ENCODE measurements around the gene MEIS3. TPM values are rescaled to one million over a fixed set of nuclear protein-coding genes. Genes with fewer than 3 reads are reported as not detected.

MEIS3 gene
- total and polyA plus RNA-seq, 9 of the 15 experiments (the other 6 are each of a cell fraction or from before 2014, with no cell fraction given): 0.06 to 0.80 (median 0.25) TPM; not detected in 1

GRCh38 chr19:47427241-47428176 lies 8.2 kb upstream of the MEIS3 start (continued):
- TF ChIP-seq, protein P1, sequence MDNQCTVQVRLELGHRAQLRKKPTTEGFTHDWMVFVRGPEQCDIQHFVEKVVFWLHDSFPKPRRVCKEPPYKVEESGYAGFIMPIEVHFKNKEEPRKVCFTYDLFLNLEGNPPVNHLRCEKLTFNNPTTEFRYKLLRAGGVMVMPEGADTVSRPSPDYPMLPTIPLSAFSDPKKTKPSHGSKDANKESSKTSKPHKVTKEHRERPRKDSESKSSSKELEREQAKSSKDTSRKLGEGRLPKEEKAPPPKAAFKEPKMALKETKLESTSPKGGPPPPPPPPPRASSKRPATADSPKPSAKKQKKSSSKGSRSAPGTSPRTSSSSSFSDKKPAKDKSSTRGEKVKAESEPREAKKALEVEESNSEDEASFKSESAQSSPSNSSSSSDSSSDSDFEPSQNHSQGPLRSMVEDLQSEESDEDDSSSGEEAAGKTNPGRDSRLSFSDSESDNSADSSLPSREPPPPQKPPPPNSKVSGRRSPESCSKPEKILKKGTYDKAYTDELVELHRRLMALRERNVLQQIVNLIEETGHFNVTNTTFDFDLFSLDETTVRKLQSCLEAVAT (IDR thresholded peaks at IDR 0.05): peak; percentile 42 to 56; a peak in 1 of 4 replicates
- no peak for TF ChIP-seq RCOR1 (IDR thresholded peaks at IDR 0.05; ENCODE audit: borderline replicate concordance in 1 of 2, low read depth in 2 of 2, low read length in 2 of 2)
- TF ChIP-seq ZBTB7A (IDR thresholded peaks at IDR 0.05; ENCODE audit: borderline replicate concordance, control insufficient read depth, low read depth, low read length): peak; percentile 47; the same call in 1 of the 2 replicates
- TF ChIP-seq, protein P2, sequence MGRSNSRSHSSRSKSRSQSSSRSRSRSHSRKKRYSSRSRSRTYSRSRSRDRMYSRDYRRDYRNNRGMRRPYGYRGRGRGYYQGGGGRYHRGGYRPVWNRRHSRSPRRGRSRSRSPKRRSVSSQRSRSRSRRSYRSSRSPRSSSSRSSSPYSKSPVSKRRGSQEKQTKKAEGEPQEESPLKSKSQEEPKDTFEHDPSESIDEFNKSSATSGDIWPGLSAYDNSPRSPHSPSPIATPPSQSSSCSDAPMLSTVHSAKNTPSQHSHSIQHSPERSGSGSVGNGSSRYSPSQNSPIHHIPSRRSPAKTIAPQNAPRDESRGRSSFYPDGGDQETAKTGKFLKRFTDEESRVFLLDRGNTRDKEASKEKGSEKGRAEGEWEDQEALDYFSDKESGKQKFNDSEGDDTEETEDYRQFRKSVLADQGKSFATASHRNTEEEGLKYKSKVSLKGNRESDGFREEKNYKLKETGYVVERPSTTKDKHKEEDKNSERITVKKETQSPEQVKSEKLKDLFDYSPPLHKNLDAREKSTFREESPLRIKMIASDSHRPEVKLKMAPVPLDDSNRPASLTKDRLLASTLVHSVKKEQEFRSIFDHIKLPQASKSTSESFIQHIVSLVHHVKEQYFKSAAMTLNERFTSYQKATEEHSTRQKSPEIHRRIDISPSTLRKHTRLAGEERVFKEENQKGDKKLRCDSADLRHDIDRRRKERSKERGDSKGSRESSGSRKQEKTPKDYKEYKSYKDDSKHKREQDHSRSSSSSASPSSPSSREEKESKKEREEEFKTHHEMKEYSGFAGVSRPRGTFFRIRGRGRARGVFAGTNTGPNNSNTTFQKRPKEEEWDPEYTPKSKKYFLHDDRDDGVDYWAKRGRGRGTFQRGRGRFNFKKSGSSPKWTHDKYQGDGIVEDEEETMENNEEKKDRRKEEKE (IDR thresholded peaks at IDR 0.05; ENCODE audit: borderline replicate concordance in 1 of 2, control insufficient read depth in 1 of 2, low read depth in 2 of 2, low read length in 1 of 2): 0 out of 4 replicates have a peak, but pooled peaks of 1 of the 2 experiments have one; percentile 24
- TF ChIP-seq, protein P3, sequence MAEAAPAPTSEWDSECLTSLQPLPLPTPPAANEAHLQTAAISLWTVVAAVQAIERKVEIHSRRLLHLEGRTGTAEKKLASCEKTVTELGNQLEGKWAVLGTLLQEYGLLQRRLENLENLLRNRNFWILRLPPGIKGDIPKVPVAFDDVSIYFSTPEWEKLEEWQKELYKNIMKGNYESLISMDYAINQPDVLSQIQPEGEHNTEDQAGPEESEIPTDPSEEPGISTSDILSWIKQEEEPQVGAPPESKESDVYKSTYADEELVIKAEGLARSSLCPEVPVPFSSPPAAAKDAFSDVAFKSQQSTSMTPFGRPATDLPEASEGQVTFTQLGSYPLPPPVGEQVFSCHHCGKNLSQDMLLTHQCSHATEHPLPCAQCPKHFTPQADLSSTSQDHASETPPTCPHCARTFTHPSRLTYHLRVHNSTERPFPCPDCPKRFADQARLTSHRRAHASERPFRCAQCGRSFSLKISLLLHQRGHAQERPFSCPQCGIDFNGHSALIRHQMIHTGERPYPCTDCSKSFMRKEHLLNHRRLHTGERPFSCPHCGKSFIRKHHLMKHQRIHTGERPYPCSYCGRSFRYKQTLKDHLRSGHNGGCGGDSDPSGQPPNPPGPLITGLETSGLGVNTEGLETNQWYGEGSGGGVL (CRISPR knock-in tag; IDR thresholded peaks at IDR 0.05): no peak
- no peak for TF ChIP-seq FOXJ3 (CRISPR knock-in tag; IDR thresholded peaks at IDR 0.05)
- no peak for TF ChIP-seq ZC3H8 (IDR thresholded peaks at IDR 0.05)
- TF ChIP-seq ZNF561 (CRISPR knock-in tag; conservative IDR thresholded peaks at IDR 0.05): no peak
- TF ChIP-seq HDGF (IDR thresholded peaks at IDR 0.05): peak; percentile 81; the same call in 1 of the 2 replicates
- TF ChIP-seq ETV5 (CRISPR knock-in tag; IDR thresholded peaks at IDR 0.05; ENCODE audit: low read depth): no peak
- TF ChIP-seq, protein P4, sequence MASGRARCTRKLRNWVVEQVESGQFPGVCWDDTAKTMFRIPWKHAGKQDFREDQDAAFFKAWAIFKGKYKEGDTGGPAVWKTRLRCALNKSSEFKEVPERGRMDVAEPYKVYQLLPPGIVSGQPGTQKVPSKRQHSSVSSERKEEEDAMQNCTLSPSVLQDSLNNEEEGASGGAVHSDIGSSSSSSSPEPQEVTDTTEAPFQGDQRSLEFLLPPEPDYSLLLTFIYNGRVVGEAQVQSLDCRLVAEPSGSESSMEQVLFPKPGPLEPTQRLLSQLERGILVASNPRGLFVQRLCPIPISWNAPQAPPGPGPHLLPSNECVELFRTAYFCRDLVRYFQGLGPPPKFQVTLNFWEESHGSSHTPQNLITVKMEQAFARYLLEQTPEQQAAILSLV (tag; IDR thresholded peaks at IDR 0.05): no peak
- peak; percentile 84 for TF ChIP-seq THRB (CRISPR knock-in tag; conservative IDR thresholded peaks at IDR 0.05)
- TF ChIP-seq ZNF778 (CRISPR knock-in tag; IDR thresholded peaks at IDR 0.05): no peak
- TF ChIP-seq, protein P5, sequence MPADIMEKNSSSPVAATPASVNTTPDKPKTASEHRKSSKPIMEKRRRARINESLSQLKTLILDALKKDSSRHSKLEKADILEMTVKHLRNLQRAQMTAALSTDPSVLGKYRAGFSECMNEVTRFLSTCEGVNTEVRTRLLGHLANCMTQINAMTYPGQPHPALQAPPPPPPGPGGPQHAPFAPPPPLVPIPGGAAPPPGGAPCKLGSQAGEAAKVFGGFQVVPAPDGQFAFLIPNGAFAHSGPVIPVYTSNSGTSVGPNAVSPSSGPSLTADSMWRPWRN (IDR thresholded peaks at IDR 0.05; ENCODE audit: low read depth): no peak
- TF ChIP-seq SLC30A9 (CRISPR knock-in tag; IDR thresholded peaks at IDR 0.05): no peak
- TF ChIP-seq RUNX1 (IDR thresholded peaks at IDR 0.05; ENCODE audit: low read depth): no peak
